ENCODE data around the gene MYLK4.

MYLK4 gene

DNA sequence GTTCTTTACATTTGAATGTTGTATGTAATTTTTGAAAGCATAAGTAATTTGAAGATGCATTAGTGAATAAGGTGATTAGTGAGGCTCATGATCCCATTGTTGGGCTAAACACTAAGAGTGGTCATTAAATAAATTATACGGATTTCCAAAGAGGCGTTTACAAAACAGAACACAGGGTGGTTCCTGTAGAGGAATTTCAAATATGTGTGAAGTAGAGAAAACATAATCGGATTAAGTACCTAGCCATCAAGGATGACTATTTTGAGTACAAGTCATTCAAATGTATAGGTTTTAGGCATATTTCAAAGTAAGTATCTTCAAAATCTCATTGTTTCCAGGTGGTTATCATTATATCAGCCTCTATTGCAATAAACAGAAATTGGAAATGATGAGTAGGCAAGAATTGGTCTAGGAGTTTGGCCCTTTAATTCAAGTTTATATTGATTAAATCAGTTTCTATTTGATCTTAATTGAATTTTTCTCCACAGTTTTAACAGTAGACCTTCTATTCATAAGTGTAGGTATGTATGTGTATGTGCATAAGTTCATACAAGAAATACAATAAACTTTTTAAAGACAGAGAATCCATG, 94.8 kb downstream of the MYLK4 start:
- DNase-seq, result no peak

DNA sequence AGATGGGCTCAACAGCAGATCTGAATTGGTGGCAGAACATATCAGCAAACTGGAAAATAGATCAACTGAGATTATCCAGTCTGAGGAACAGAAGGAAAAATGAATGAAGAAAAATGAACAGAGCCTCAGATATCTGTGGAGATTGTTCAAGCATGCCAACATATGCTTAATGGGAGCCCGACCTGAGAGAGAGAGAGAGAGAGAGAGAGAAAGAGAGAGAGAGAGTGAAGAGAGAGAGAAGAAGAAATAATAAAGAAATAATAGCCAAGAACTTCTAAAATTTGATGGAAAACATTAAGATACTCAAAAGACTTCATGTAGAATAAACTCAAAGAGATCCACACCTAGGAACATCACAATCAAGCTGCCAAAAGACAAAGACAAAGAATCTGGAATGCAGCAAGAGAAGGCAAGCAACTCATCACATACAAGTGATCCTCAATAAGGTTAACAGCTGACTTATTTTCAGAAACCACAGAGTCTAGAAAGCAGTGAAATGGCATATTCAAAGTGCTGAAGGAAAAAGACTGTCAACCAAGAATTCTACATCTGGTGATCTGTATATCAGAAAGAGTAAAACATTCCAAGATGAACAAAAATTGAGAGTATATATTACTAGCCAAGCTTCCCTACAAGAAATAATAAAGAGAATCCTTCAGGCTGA, 97.2 kb downstream of the MYLK4 start:
- DNase-seq, result no peak

DNA sequence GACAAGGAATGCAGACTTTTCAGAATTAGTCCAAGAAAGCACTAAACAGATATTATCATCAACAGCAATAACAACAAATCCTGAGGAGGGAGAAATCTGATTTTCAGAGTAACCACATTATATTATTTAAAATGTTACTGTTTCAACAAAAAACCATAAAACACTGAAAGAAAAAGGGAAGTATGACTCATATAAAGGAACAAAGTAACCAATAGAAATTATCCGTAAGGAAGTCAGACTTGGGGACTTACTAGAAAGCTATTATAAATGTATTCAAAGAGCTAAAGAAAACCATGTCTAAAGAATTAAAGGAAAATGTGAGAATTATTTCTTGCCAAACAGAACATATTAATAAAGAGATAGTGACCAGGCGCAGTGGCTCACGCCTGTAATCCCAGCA, 98.1 kb downstream of the MYLK4 start:
- peak; percentile 52 for DNase-seq

DNA sequence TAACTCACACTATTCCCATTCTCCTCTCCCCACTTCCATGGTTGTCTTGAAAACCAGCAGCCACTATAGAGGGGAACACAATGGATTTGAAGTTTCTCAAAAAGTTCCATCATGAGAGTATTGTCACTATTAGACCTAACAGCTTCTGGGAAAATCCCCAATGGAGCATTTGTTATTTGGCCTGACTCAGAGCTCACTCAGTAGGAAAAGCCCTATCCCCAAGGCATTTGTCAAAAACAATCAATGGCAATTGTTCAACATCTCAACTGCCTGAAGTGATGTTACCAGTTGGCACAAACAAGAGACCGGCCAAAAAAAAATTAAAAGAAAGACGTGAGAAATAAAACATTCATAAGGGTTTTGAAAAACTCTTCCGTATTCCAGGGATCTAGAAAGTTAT, 98.8 kb downstream of the MYLK4 start:
- DNase-seq, result peak; percentile 65

DNA sequence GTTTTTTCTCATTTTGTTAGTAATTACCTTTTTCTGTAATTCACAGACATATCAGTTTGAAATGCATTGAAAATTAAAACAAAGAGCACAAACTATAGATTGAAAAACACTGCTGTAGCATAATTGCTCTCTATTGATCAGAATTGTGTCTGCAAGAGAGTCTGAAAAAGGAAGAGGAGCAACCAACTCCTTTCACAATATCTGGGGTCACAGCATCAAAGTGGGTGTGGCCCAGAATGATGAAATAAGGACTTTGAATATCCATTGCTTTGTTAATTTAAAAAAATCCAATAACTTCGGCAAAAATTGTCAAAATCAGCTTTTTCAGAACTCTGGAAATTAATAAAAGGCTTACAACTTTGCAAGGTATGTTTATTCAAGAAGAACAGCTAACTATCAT, 99.2 kb downstream of the MYLK4 start:
- peak; percentile 70 for DNase-seq

DNA sequence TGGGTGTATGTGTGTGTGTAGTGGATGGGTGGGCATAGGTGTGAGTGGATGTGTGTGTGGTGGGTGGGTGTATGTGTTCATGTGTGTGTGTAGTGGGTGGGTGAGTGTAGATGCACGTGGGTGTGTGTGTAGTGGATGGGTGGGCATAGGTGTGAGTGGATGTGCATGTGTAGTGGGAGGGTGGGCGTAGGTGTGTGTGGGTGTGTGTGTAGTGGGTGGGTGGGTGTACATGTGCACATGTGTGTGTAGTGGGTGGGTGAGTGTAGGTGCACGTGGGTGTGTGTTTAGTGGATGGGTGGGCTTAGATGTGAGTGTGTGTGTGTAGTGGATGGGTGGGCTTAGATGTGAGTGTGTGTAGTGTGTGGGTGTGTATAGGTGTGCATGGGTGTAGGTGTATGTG, 104.4 kb downstream of the MYLK4 start:
- DNase-seq, result no peak

DNA sequence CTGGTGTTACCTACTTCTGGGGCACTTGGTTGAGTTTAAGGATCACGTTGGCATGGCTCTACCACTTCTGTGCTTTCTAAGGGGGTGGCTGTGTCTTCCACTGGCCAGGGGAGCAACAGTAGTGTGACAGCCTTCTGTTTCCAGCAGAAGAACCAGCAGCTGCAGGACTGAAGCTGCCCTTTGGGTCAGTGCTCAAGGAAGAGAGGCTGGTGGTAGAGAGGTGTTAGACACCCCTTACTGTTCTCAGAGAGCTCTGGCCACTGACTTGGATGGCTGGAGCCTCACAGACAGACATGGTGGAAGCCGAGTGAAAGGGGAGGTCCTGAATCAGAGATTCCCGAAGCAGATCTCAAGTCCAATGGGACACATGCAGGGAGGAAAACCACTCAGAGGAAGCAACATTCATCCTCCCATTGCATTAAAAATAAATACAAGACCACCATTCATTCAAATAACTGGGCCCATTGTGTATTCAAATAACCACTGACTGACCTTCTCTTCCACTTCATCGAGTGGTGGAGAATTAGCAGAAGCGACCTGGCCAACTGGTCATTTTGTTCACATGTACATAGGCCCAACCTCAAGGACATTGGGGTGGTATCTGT, 106.7 kb downstream of the MYLK4 start:
- DNase-seq, result no peak

DNA sequence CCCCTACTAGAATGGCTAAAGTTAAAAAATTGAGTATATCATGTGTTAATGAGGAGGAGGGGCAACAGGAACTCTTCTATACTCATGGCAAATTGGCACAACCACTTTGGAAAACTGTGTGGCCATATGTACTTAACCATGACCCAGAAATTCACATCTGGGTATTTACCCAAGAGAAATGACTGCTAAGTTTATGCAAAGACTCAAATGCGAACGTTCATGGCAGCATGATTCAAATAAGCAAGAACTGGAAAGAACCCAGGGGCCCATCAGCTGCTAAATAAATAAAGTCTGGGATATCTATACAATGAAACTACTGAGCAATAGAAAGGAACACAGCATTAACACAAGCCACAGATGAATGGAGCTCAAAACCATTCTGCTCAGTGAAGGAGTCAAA, 107.6 kb downstream of the MYLK4 start:
- DNase-seq, result no peak

DNA sequence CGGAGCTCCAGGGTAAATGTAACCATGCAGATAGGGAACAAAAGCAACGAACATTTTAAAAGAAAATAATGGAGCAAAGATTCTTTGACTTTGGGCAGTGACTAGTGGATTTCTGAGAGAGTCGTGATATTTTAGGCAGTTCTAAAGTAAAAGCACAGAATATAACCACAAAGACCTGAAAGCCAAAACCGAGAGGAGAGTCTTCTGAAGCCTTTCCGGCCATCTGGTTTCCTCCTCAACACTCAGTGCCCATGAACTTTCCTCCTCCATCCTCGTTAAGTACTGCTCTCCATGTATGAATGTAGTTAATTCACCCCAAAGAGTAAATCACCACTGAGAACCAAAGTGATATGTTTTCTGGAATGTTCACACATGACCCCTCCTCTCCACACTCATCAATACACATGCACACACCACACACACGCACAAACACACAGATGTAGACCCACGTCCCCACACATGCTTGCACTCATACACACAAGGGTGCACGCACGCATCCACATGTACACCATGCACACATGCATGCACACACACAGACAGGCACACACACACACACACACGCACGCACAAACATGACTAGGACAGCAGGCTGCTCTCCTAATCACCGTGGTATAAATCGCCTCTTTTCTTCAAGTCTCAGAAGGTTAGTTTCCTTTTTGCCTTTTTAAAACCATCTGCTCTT, 109.5 kb downstream of the MYLK4 start:
- no peak for DNase-seq

DNA sequence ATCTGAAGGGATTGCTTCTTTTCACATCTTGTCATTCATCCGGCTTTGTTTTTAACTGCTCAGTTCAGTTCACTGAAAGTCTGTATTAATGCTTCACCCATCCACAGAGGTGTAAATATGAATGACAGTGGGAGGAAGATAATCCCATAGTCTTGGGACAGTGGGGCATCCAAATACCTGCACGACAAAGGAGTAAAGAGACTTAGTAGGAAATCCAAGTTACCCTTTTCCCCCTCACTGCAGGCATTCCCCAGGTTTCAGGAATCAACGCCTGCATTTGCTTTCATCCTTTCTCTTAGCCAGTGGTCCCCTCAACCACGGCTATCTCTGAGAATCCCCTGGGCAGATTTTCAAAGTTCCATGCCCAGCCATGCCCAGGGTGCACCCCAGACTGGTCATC, 110.2 kb downstream of the MYLK4 start:
- DNase-seq, result no peak

DNA sequence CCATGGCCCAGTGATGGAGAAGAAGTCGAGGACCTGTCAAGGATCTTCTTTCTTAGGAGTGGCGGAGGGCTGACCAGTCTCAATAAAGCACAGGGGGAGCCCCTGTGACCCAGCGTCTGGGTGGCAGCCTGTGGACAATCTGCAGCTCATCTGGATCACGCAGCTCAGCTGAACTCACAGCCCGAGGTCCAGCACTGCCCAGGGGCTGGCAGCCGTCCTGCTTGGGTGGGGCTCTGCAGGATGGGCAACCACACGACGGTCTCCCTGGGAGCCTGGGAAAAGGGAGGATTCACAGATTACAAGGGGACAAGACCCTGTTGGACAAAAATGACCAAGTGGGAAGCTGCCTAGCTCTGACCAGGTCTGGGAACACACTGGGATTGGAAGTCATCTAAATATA, 110.8 kb downstream of the MYLK4 start:
- no peak for DNase-seq

DNA sequence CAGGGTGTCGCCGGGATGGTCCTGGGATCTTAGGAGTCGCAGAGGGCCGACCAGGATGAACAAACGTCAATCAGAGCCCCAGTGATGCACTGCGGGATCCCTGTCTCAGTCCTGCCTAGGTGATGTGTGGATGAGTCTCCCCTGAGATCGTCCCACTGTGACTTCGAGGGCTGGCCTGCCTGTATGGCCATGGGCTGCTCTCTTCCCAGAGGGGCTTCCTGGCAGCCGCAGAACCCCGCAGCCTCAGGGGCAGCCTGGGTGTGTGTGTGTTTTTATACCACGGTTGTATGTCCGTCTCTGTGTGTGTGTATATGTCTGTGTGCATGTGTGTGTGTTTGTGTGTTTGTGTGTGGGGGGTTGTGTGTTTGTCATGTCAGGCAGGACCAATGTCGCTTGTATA, 111.6 kb downstream of the MYLK4 start:
- no peak for DNase-seq

DNA sequence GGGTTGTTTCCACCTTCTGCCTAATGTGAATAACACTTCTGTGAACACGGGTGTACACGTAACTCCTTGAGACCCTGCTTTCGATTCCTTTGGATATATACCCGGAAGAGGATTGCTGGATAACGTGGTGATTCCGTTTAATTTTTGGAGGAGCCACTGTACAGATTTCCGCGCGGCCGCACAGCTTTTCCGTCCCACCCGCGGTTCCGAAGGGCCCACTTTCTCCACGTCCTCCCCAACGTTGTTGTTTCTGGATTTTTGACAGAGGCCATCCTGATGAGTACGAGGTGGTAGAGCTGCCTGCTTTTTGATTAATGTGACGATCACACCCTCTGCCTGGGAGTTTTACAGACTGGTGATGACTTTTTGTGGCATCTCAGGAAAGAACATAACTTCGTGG, 114.0 kb downstream of the MYLK4 start:
- no peak for DNase-seq

DNA sequence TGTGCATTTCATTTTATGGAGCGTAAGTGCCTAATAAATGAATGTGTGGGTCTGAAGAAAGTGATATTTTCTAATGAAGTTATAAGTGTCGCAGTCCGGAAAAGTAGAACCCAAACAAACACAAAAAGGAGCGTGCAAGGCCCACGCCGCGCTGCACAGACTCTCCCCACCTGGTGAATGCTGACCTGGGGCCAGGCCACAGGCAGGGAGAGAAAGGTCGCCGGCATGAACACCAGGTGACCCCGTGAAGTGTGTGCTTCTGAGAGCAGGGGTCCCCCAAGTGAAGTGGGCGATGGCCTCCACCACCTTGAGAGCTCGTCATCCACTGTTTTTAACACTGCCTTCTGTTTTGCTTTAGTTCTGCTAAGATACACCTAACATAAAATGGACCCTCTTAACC, 114.8 kb downstream of the MYLK4 start:
- DNase-seq, result no peak

DNA sequence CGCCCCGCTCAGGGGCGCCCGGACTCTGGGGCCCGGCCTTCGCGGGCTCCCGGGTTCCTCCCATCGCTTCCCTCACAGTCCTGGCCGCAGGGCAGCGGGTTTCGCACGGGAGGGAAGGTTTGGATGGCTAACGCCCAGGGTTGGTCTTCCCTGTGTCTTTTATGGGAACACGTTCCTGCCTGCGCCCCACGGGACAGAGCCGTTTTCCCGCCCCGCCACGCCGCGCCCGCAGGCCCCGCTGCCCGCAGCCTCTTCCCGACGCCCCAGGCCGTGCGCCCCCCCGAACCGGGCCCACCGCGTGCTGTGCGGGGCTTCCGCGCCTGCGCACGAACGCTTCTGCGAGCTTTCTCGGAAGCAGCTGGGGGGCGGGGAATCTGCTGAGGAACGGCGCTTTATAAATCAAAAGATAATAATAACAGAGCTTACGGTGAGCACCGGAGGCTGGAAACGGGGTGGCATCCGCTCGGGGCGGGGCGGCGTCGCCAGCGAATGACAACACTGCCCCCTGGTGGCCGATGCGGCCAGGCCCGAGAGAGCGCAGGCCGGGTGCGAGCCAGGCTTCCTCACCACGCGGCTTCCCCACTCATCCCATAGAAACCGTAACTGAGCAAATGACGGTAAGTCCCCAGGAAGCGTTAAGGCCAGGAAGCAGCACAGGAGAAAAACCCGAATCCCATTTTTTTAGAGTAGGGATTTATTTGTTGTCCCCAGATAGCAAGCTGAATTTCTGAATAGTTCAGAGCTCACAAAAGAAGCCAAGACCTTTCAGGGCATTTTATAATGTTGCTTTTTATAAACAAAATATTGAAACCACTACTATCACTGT, 116.4 kb downstream of the MYLK4 start:
- DNase-seq, result peak; percentile 65

DNA sequence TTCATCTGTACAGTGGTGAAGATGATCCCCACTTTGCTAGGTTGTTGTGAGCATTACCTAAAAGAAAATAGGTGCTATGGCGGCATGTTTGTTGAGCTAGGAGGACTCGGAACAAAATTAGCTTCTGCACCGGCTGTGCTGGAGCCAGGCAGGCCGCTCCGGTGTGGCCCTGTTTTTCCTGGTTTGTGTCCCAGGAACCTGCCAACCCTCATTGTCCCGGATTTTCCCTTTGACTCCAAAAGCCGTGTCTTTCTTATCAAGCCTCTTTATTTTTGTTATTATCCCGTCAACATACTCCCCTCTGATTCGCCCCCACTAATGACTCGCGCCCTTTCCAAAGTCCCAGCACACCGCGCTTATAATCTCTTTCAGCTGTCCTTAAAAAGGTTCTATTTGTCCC, 117.0 kb downstream of the MYLK4 start:
- no peak for DNase-seq

DNA sequence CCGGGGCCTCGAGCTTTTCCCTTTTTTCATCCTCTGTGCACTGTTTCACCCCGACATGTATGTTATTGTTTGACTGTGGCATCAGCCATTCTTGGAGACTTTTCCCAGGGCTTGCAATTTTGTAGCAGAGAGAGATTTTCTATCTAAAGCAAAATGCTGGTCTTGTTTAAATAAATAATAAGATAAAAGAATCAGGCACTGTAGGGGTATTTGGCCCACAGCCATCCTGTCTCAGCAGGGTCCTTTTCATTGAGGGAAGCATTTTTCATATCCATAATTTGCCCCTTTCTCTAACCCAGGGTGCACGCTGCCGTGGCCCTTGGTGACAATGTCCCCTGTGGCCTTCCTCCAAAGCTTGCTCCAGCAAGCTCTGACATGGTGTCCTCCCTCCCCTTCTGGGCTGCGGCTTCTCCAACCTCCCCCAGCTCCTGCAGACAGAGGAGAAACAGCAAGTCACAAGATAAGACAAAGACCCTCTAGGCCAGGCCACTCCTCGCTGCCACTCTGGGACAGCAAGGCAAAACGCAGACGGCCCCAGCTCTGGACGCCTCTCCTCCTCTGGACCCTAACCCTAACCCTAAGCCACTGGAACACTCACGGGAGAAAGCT, 117.6 kb downstream of the MYLK4 start:
- no peak for DNase-seq

DNA sequence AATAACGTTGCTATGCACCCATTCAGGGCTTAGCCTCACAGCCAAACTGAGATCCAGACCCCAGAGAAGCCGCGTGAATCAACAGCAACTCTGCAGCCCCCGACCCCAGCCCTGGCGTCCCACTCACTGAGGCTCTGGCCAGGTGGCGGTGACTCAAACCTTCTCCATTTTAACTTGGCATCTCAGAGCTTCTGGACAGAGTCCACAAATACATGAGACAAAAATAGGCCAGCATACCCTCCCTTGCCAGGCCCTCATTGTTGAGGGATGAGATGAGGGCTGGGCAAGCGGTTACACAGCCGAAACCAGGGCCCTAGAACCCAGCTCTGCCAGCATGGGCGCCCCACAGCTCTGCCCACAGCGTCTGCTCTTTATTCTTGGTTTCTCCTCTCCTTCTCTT, 118.4 kb downstream of the MYLK4 start:
- DNase-seq, result no peak

DNA sequence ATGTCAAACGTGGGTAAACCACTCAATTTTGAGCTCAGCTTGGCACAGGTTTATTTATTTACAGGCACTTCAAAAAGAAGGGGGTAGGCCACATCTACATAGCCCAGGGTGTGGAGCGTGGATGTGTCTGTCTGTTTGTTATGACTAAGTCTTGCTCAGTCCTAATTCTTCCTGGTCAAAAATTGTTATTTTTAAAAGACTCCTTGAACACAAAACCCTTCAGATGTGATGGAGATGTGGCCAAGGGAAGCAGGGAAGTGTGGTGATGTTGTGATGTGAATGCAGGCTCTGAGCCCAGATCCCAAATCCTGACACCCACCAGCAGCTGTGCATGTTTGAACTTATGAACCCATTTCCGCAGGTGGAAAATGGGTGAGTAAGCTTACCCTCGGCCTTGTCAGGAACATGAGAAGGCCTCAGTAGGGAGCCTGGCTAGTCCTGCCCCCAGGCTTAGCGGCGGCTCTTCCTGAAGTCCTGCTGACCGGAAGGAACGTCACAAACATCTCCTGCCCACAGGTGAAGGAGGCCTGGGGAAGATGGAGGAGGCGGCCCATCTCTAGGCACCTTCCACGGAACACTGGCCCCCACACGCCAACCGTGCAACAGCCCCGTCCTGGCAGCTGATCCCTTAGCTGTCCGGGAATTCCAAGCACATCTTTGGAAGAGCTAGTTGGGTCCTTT, 119.7 kb downstream of the MYLK4 start:
- DNase-seq, result no peak

DNA sequence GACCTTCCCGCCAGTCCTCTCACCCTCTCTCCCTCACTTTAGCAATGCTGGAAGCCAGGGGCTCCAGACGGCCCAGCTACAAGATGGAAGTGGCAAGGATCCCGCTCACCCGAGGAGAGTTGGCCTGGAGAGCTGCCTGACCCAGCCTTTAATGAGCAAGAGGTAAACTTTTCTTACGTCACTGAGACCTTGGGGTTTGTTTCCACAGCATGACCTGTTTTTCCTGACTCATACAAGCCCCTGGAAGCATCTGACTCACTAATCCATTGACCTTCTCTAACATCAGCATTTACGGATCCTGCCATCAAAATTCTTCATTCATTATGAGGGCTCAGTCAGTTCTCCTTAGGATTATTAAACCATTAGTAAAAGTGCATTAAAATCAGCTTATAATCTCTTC, 120.4 kb downstream of the MYLK4 start:
- DNase-seq, result no peak

DNA sequence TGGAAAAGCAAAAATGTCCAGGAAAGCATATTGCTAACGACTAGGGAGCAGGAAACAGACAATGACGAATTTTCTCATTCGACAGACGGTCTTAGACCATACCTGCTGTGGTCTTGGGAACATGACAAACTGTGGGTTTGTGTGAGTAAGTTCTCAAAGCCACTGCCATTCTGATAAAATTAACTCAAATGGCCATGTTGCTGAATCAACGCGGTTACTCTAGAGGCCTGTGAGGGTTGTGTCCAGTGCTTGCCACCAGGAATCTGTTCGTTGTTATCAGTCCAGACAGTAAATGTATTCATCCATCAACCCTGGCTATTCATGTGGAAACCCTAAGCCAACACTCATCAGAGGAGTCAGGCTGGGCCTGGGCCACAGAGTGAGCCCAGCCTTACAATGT, 124.3 kb downstream of the MYLK4 start:
- no peak for DNase-seq

DNA sequence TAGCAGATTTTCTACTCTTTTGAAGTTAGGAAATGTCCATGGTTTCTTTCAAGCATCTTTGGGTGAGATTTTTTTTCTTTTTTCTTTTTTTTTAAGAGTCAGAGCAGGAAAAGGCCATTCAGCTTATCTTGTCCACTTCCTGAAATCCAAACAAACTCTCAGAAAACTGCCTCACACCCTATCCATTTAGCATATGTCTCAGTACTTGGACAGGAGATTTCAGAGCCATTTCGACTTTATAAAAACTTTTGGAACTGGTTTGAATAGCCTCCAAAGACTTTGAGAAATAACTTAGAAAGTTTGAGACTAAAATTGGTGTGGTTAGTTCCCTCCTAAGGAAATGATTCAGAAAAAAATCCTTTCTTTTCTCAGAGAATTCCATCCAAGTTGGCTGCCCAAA, 125.1 kb downstream of the MYLK4 start:
- no peak for DNase-seq
